ENCODE measurements around the gene EREG.

Gene EREG

DNA sequence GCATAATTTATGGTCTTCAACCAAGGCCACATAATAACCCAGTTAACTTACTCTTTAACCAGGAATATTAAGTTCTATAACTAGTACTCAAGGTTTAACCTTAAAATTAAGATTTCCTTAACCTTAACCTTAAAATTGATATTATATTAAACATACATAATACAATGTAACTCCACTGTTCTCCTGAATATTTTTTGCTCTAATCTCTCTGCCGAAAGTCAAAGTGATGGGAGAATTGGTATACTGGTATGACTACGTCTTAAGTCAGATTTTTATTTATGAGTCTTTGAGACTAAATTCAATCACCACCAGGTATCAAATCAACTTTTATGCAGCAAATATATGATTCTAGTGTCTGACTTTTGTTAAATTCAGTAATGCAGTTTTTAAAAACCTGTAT is 22.8 kb downstream of the EREG start:
- no peak overlapping the region for H3K27ac ChIP-seq
- TF ChIP-seq, protein P1, sequence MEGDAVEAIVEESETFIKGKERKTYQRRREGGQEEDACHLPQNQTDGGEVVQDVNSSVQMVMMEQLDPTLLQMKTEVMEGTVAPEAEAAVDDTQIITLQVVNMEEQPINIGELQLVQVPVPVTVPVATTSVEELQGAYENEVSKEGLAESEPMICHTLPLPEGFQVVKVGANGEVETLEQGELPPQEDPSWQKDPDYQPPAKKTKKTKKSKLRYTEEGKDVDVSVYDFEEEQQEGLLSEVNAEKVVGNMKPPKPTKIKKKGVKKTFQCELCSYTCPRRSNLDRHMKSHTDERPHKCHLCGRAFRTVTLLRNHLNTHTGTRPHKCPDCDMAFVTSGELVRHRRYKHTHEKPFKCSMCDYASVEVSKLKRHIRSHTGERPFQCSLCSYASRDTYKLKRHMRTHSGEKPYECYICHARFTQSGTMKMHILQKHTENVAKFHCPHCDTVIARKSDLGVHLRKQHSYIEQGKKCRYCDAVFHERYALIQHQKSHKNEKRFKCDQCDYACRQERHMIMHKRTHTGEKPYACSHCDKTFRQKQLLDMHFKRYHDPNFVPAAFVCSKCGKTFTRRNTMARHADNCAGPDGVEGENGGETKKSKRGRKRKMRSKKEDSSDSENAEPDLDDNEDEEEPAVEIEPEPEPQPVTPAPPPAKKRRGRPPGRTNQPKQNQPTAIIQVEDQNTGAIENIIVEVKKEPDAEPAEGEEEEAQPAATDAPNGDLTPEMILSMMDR (IDR thresholded peaks at IDR 0.05) = no peak
- TF ChIP-seq ZFX (IDR thresholded peaks at IDR 0.05; ENCODE audit: borderline replicate concordance) = no peak

DNA sequence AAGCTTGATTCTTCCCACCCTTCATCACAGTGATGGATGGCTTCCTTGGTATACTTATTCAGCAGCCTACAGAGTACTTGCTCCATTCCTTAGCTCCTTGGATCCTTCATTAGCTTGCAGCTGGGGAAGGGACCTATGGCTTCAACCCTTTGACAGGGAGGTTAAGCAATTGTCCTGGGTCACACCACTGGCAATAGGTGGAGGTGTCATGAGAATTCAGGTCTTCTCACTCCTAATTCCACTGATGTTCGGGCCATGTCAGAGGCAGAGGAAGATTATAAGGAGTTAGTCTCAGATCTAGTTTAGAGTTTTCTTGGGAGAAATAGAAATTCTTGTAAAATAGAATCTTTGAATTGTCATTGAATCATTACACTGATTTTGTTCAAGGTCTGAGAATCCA is 24.5 kb downstream of the EREG start:
- TF ChIP-seq, protein P1 (IDR thresholded peaks at IDR 0.05) = no peak
- no peak for TF ChIP-seq ZFX (IDR thresholded peaks at IDR 0.05; ENCODE audit: borderline replicate concordance)
- H3K27ac ChIP-seq = no peak overlapping the region

DNA sequence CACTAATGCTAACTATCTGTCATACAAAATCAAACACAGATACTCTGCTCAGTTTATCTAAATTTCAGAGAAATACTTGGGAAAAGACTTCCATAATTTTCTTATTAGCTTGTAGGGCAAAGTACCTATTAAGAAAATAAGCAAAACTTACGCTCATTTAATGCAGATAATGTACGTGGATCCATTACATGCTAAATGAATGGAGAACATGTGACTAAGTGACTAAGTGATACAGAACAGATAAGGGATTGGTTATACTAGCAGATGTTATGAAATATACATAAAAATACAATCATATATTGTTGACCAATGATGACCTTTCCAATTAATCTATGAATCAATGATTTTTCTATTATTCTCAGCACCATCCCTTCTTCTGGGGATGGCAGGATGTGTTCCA is 25.7 kb downstream of the EREG start:
- H3K27ac ChIP-seq = no peak overlapping the region

DNA sequence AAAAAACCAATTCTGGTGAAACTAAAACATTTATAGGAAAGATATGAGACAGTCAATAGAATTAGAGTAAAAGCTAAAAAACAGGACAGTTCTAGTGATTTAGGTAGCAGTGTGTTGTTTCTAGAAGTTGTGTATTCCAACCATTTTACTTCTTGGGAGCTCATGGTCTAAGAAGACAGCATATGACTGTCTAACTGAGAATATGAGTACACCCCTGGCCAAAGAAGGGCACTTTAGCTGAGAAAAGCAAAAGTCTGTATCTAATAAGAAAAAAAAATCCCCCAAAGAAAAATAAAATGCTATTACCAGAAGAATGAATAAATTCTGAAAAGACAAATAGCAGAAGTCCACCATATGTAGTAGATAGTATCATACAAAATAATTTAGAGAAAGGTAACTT is 26.4 kb downstream of the EREG start:
- TF ChIP-seq, protein P1 (IDR thresholded peaks at IDR 0.05) = no peak
- no peak for TF ChIP-seq ZFX (IDR thresholded peaks at IDR 0.05; ENCODE audit: borderline replicate concordance)
- no peak overlapping the region for H3K27ac ChIP-seq

More for the DNA sequence above, 25.7 kb downstream of the EREG start:
- TF ChIP-seq, protein P1 (IDR thresholded peaks at IDR 0.05) = no peak
- TF ChIP-seq ZFX (IDR thresholded peaks at IDR 0.05; ENCODE audit: borderline replicate concordance) = no peak

DNA sequence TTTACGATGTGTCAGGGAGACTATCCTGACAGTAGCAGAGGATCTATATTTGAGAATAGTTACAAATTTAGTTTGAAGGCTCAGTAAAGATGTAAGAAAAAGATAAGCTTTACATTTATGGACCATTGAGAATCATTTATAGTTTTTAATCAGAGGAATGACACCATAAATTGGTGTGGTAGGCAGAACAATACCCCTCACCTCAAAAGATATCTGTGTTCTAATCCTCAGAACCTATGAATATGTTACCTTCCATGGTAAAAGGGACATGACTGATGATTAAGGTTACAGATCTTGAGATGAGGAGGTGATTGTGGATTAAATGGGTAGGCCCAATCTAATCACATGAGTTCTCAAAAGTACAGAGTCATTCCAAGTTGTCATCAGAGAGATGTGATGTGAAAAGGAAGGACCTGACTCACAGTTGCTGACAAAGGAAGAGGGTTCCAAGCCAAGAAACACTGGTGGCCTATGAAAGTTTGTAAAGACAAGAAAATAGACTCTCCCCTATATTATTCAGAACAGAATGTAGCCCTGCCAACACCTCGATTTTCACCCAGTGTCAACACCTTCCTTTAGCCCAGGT is 27.0 kb downstream of the EREG start:
- no peak for TF ChIP-seq ZFX (IDR thresholded peaks at IDR 0.05; ENCODE audit: borderline replicate concordance)
- TF ChIP-seq, protein P1 (IDR thresholded peaks at IDR 0.05) = no peak
- no peak overlapping the region for H3K27ac ChIP-seq

DNA sequence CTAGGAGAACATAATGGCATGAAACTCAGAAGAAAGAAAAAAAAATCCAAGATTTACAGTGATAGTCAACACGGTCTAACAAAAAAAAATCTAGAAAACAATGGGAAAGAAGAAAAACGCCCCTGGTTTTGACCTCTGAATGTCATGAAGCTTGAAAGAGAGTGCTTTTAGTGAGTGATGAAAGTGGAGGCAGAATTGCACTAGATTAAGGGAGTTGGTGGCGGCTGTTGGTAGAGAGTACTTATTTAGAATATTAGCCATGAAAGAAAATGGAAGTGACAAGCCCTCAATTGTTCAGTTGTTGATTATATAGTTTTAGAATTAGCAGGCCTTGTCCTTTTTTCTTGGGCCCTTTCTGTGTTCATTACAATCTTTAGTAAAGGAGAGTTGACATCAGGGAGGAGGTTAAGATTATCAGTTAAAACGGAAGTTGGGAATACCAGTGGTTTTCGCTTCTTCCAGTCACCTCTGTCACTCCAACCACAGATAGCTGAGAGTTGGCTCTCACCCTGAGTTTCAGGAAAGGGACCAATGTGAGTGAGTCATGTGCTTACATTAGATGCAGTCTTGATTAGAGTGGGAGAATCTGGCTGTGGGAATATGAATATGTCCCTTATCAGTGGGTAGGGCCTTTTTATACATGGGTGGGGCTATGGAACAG is 29.7 kb downstream of the EREG start:
- no peak overlapping the region for H3K27ac ChIP-seq
- TF ChIP-seq, protein P1 (IDR thresholded peaks at IDR 0.05) = no peak
- TF ChIP-seq ZFX (IDR thresholded peaks at IDR 0.05; ENCODE audit: borderline replicate concordance) = no peak

DNA sequence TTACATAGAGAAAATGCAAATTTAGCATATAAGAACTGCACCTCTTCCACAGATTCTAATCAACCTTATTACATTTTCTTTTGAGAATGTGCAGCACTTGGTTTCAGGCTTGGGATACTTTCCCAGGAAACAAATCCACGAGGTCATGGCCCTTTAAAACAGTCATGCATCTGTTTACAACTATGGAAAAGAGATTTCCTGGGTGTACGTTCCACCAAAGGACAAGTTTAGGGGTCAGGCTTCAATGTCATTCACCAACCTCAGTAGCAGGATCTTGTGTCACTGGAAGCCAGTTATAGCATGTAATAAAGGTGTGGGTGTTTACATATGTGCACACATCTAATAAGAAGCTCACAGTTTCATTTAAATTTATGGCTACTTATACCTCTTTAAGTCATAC is 30.7 kb downstream of the EREG start:
- no peak for TF ChIP-seq ZFX (IDR thresholded peaks at IDR 0.05; ENCODE audit: borderline replicate concordance)
- TF ChIP-seq, protein P1 (IDR thresholded peaks at IDR 0.05) = no peak
- no peak overlapping the region for H3K27ac ChIP-seq
